Caco-2 (cell line): ENCODE measurements around the gene SEMA6B. TPM values are rescaled to one million over a fixed set of nuclear protein-coding genes. Genes with fewer than 3 reads are reported as not detected.

Source experiments
- BruUV-seq: library from RNA; stranded (reverse); fragments of 400-500 nt; replicated peaks from 2 replicates; lab custom pipeline; 2021; lab: Mats Ljungman, UMichigan
- CTCF ChIA-PET: fragments of 300-600 bp; sonication (Branson Sonifier 250); formaldehyde crosslinking; loops from one replicate; lab custom pipeline; 2022; ENCODE audit warnings: antibody characterized with exemption; lab: Charles Lee
- POLR2A ChIA-PET: fragments of 300-600 bp; sonication (Branson Sonifier 250); formaldehyde crosslinking; loops from one replicate; lab custom pipeline; 2022; ENCODE audit warnings: antibody characterized with exemption; lab: Charles Lee
- DNase-seq, 2 experiments: peaks; one replicate each; pipeline versions ENCODE4 v3.0.0 to v3.0.0-alpha.2; 2020 to 2022
- H3K27me3 ChIP-seq: replicated peaks from 2 replicates; pipeline ENCODE4 v1.6.0; 2011; ENCODE audit warnings: low read length; ENCODE audit not compliant: control insufficient read depth, insufficient read depth
- H3K36me3 ChIP-seq: 2 replicates; pipeline ENCODE4 v1.5.1; 2011; ENCODE audit warnings: low read length; ENCODE audit not compliant: control insufficient read depth, insufficient read depth
- H3K4me1 ChIP-seq: fragments of 250-450 bp; sonication (Bioruptor Pico); 2 replicates; pipeline ENCODE4 v1.5.1; 2020; ENCODE audit warnings: mild to moderate bottlenecking
- H3K4me3 ChIP-seq: 2 replicates; pipeline ENCODE4 v1.5.1; 2011; ENCODE audit warnings: low read depth, mild to moderate bottlenecking, control low read depth, low read length
- H3K9me3 ChIP-seq: fragments of 250-450 bp; sonication (Bioruptor Pico); 2 replicates; pipeline ENCODE4 v1.5.1; 2020; ENCODE audit warnings: mild to moderate bottlenecking, moderate library complexity
- H3K27ac Mint-ChIP-seq: one replicate; pipeline ENCODE4 v1.8.0; 2022; ENCODE audit warnings: mixed read lengths; ENCODE audit not compliant: unreplicated experiment
- H3K27me3 Mint-ChIP-seq: one replicate; pipeline ENCODE4 v1.8.0; 2022; ENCODE audit warnings: mixed read lengths; ENCODE audit not compliant: insufficient read depth, unreplicated experiment
- H3K36me3 Mint-ChIP-seq: one replicate; pipeline ENCODE4 v1.8.0; 2022; ENCODE audit warnings: mild to moderate bottlenecking, mixed read lengths; ENCODE audit not compliant: insufficient read depth, unreplicated experiment
- H3K4me1 Mint-ChIP-seq: one replicate; pipeline ENCODE4 v1.8.0; 2022; ENCODE audit warnings: low read depth, mixed read lengths; ENCODE audit not compliant: unreplicated experiment
- H3K4me3 Mint-ChIP-seq: one replicate; pipeline ENCODE4 v1.8.0; 2022; ENCODE audit warnings: mild to moderate bottlenecking, moderate library complexity, mixed read lengths; ENCODE audit not compliant: unreplicated experiment
- H3K9me3 Mint-ChIP-seq: one replicate; pipeline ENCODE4 v1.8.0; 2022; ENCODE audit warnings: mixed read lengths; ENCODE audit not compliant: unreplicated experiment
- CTCF ChIP-seq, 2 experiments: fragments of 200-600 bp in 1 of 2; IDR thresholded peaks; 1 replicate in 1 of 2; 2 replicates in 1 of 2; pipeline versions ENCODE4 v1.5.1 to v1.8.0; 2011 to 2022; ENCODE audit warnings: antibody characterized with exemption in 1 of 2, control low read depth in 1 of 2, inconsistent platforms in 1 of 2, low read depth in 1 of 2, low read length in 1 of 2, mild to moderate bottlenecking in 1 of 2, moderate library complexity in 1 of 2; ENCODE audit not compliant: insufficient read depth in 1 of 2, severe bottlenecking in 1 of 2, unreplicated experiment in 1 of 2
- intact Hi-C: fragments of 100-400 bp; cut with micrococcal nuclease; formaldehyde crosslinking; loops from one replicate; pipeline ENCODE4 v1.10.0; 2022; ENCODE audit not compliant: unreplicated experiment
- total RNA-seq: library from RNA; stranded (reverse); gene quantifications from 2 replicates; pipeline ENCODE4 v1.2.3, GENCODE V29; 2022

Gene SEMA6B
- total RNA-seq, 1 experiment from 2014 or later: 0.39 TPM

GRCh38 chr19:4550018-4550417, 9.5 kb downstream of the SEMA6B start:
- H3K4me1 ChIP-seq: no peaks in the 10 kb centered on the region
- intact Hi-C loops: no loop called here
- POLR2A ChIA-PET: no interaction called here
- no peaks in the 10 kb centered on the region for H3K9me3 ChIP-seq
- no peak for TF ChIP-seq CTCF (IDR thresholded peaks at IDR 0.05; ENCODE audit: insufficient read depth in 1 of 2, low read depth in 1 of 2, low read length in 1 of 2, severe bottlenecking in 1 of 2, unreplicated experiment in 1 of 2)
- no TSS peak for BruUV-seq
- H3K9me3 Mint-ChIP-seq: peaks cover 11% of the 10 kb centered on the region
- H3K4me3 Mint-ChIP-seq: no peak overlapping the region
- peaks cover 4% of the 10 kb centered on the region for H3K27me3 Mint-ChIP-seq
- H3K4me1 Mint-ChIP-seq: no peaks in the 10 kb centered on the region
- CTCF ChIA-PET: no interaction called here
- no peak overlapping the region for H3K4me3 ChIP-seq
- no peaks in the 10 kb centered on the region for H3K36me3 Mint-ChIP-seq
- H3K27me3 ChIP-seq: no peaks in the 10 kb centered on the region
- no peaks in the 10 kb centered on the region for H3K36me3 ChIP-seq
- DNase-seq: no peak
- no peak overlapping the region for H3K27ac Mint-ChIP-seq

- peaks cover 8% of the 10 kb centered on the region for H3K9me3 Mint-ChIP-seq
- no peaks in the 10 kb centered on the region for H3K36me3 Mint-ChIP-seq
- no TSS peak for BruUV-seq
- H3K36me3 ChIP-seq: no peaks in the 10 kb centered on the region
- ChIA-PET CTCF (no interaction called here), POLR2A (no interaction called here)
- H3K4me3 ChIP-seq: no peak overlapping the region
- DNase-seq: no peak
- no peaks in the 10 kb centered on the region for H3K9me3 ChIP-seq
- no peaks in the 10 kb centered on the region for H3K27me3 ChIP-seq
- no peak for TF ChIP-seq CTCF (IDR thresholded peaks at IDR 0.05; ENCODE audit: insufficient read depth in 1 of 2, low read depth in 1 of 2, low read length in 1 of 2, severe bottlenecking in 1 of 2, unreplicated experiment in 1 of 2)
- H3K27ac Mint-ChIP-seq: no peak overlapping the region
- H3K4me1 Mint-ChIP-seq: no peaks in the 10 kb centered on the region
- intact Hi-C loops: no loop called here
- H3K4me3 Mint-ChIP-seq: no peak overlapping the region
- H3K27me3 Mint-ChIP-seq: no peaks in the 10 kb centered on the region
- H3K4me1 ChIP-seq: no peaks in the 10 kb centered on the region
Observed at GRCh38 chr19:4548238-4548584, 11.3 kb downstream of the SEMA6B start.

GRCh38 chr19:4547303-4548237, 11.9 kb downstream of the SEMA6B start:
- Mint-ChIP-seq H3K27ac (no peak overlapping the region), H3K27me3 (no peaks in the 10 kb centered on the region), H3K36me3 (no peaks in the 10 kb centered on the region), H3K4me1 (no peaks in the 10 kb centered on the region), H3K4me3 (no peak overlapping the region), H3K9me3 (peaks cover 2% of the 10 kb centered on the region)
- TF ChIP-seq CTCF (IDR thresholded peaks at IDR 0.05; ENCODE audit: insufficient read depth in 1 of 2, low read depth in 1 of 2, low read length in 1 of 2, severe bottlenecking in 1 of 2, unreplicated experiment in 1 of 2): peak; percentile 19 to 37
- ChIA-PET CTCF (interaction anchor here (0.6 to 1.0 kb wide), 2 partner anchors 85 to 131 kb away, joined by 3 to 5 read pairs; no protein-coding TSS in a partner anchor), POLR2A (no interaction called here)
- DNase-seq: peak; percentile 45 to 52
- H3K4me1 ChIP-seq: no peaks in the 10 kb centered on the region
- no peaks in the 10 kb centered on the region for H3K27me3 ChIP-seq
- H3K9me3 ChIP-seq: no peaks in the 10 kb centered on the region
- H3K4me3 ChIP-seq: no peak overlapping the region
- H3K36me3 ChIP-seq: no peaks in the 10 kb centered on the region
- intact Hi-C loops: no loop called here
- BruUV-seq: no TSS peak
